ENCODE data around the gene C1GALT1C1L. TPM values are rescaled to one million over a fixed set of nuclear protein-coding genes. Genes with fewer than 3 reads are reported as not detected.

C1GALT1C1L gene
- total RNA-seq, 1 experiment from 2014 or later: not detected

DNA sequence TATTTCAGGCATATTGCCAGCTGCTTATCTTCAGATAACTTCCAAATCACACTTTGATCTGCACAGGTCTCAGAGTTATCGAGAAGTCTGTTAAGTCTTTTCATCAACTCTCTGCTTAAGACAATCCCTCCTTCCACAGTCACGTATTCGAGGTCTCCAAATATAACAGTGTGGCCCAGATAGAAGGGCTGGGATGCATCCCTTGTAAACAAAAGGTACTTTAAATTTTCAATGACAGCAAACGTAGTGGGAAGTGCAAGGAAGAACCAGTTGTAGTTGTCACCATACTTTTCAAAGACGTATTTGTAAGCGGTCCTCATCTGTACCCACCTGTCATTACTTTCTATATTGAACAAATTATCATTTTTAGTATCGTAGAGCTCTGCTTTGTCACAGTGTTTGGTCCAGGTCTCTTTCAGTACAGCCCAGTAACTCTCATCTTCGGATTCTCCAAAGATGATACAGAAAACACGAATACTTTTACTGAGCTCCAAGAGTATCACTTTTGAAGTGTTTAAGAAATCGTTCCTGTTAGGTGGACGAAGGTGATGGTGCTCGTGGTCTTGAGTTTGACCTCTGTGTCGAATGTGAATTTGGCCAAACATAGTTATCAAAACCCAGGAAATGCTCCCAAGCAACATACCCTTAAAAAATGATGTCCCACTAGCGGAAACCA, 445 bp downstream of the C1GALT1C1L start:
- H3K4me2 ChIP-seq (ENCODE audit: insufficient read depth, insufficient read length, low read length): no peak overlapping the region
- H3K27ac ChIP-seq (ENCODE audit: insufficient read length, low read depth, low read length): no peak overlapping the region
- no peak overlapping the region for H3K56ac ChIP-seq (ENCODE audit: insufficient read length, low read depth, low read length)
- H2BK5ac ChIP-seq (ENCODE audit: insufficient read length, low read length): no peak overlapping the region
- H2AFZ ChIP-seq (ENCODE audit: low read length): peak overlapping the region; percentile 94
- no peaks in the 10 kb centered on the region for H3K79me1 ChIP-seq (ENCODE audit: insufficient read depth, low read depth, low read length, poor library complexity, severe bottlenecking)
- no peak overlapping the region for H2BK120ac ChIP-seq (ENCODE audit: low read depth, low read length, poor library complexity, severe bottlenecking)
- DNase-seq: no peak
- H4K8ac ChIP-seq (replicated peaks; ENCODE audit: insufficient read length, low read depth, low read length): no peak overlapping the region
- Mint-ChIP-seq H3K27me3 (ENCODE audit: low read depth) (no peaks in the 10 kb centered on the region), H3K4me3 (no peak overlapping the region), H3K9me3 (peaks cover 10 to 12% of the 10 kb centered on the region in 2 experiments; a peak in 4 of 5 replicates), H3K27ac (no peak overlapping the region), H3K4me1 (no peaks in the 10 kb centered on the region), H3K36me3 (ENCODE audit: insufficient read depth in 1 of 3, low read depth in 3 of 3) (peaks cover 2 to 21% (median 3%) of the 10 kb centered on the region in 3 experiments; a peak in 5 of 7 replicates)
- no peak overlapping the region for H4K5ac ChIP-seq (ENCODE audit: insufficient read length, low read depth, low read length)
- H2BK12ac ChIP-seq (ENCODE audit: insufficient read length, low read depth, low read length): no peak overlapping the region
- WGBS (ENCODE audit: extremely low coverage, insufficient read length, low lambda C conversion rate): no CpG with 5 or more reads among the region's 14 CpGs
- no peak overlapping the region for H2BK20ac ChIP-seq (ENCODE audit: low read depth, low read length, poor library complexity, severe bottlenecking)
- H3K4ac ChIP-seq (ENCODE audit: low read depth, low read length): no peak overlapping the region
- no peaks in the 10 kb centered on the region for H3K9me3 ChIP-seq (ENCODE audit: control insufficient read depth, low read depth, low read length)
- H3T11ph ChIP-seq (ENCODE audit: low read length): no peak overlapping the region
- no peak overlapping the region for H3K14ac ChIP-seq (ENCODE audit: insufficient read depth, low read length)
- no peaks in the 10 kb centered on the region for H3K27me3 ChIP-seq (ENCODE audit: insufficient read depth, low read length)
- TF ChIP-seq CTCF (conservative IDR thresholded peaks at IDR 0.05): no peak
- H3K23ac ChIP-seq (ENCODE audit: insufficient read length, low read depth, low read length): no peak overlapping the region
- H3K18ac ChIP-seq (ENCODE audit: insufficient read length, low read depth, low read length): no peak overlapping the region
- no peak overlapping the region for H2AK5ac ChIP-seq (ENCODE audit: insufficient read length, low read length)
- no peak overlapping the region for H2BK15ac ChIP-seq (ENCODE audit: low read depth, low read length)
- no peak overlapping the region for H3K9ac ChIP-seq (ENCODE audit: extremely low read depth, insufficient read length, low read length)
- no peak overlapping the region for H4K91ac ChIP-seq (ENCODE audit: insufficient read length, low read depth, low read length)
- H3K79me2 ChIP-seq (ENCODE audit: insufficient read depth, low read length): no peaks in the 10 kb centered on the region
- no peaks in the 10 kb centered on the region for H3K4me1 ChIP-seq (ENCODE audit: insufficient read depth, low read length)
- no peaks in the 10 kb centered on the region for H4K20me1 ChIP-seq (ENCODE audit: control insufficient read depth, insufficient read depth, insufficient read length)
- H3K23me2 ChIP-seq (ENCODE audit: insufficient read length, low read depth, low read length, poor library complexity, severe bottlenecking): peaks cover 5% of the 10 kb centered on the region
